ENCODE data around the gene PNMT.

PNMT gene

GRCh38 chr17:39665642-39666224, 2.5 kb upstream of the PNMT start (continued):
- TF ChIP-seq ZNF776 (tag by site-specific recombination; IDR thresholded peaks at IDR 0.05; ENCODE audit: borderline replicate concordance) (no peak), ZIC2 (tag by site-specific recombination; IDR thresholded peaks at IDR 0.05) (peak; percentile 95), TSHZ1 (tag by site-specific recombination; IDR thresholded peaks at IDR 0.05; ENCODE audit: borderline replicate concordance) (no peak), WT1 (tag by site-specific recombination; IDR thresholded peaks at IDR 0.05) (no peak), YY1 (tag by site-specific recombination; IDR thresholded peaks at IDR 0.05) (no peak), ZXDB (tag by site-specific recombination; IDR thresholded peaks at IDR 0.05) (no peak), ZNF114 (tag by site-specific recombination; IDR thresholded peaks at IDR 0.05) (no peak), ZNF366 (tag by site-specific recombination; conservative IDR thresholded peaks at IDR 0.05) (no peak)

GRCh38 chr17:39666231-39666600, 2.0 kb upstream of the PNMT start:
- no peaks in the 10 kb centered on the region for H3K9me3 ChIP-seq (ENCODE audit: control insufficient read depth, insufficient read depth, low read depth, low read length)
- no peak overlapping the region for H3K27ac ChIP-seq (ENCODE audit: extremely low read depth, low read depth, low read length)
- peaks cover 0 to 18% of the 10 kb centered on the region in 2 experiments; a peak in 1 of 3 replicates for H3K36me3 ChIP-seq (ENCODE audit: control insufficient read depth in 2 of 2, insufficient read depth in 1 of 2, low read length in 2 of 2)
- peak; percentile 32; the same call in 1 of the 2 replicates for TF ChIP-seq ZNF335 (tag by site-specific recombination; conservative IDR thresholded peaks at IDR 0.05)
- no peak for TF ChIP-seq ZNF701 (tag by site-specific recombination; IDR thresholded peaks at IDR 0.05)
- no peak for TF ChIP-seq ZNF626 (tag by site-specific recombination; IDR thresholded peaks at IDR 0.05)
- TF ChIP-seq ZFP69B (tag by site-specific recombination; IDR thresholded peaks at IDR 0.05), result peak; percentile 56; the same call in 1 of the 2 replicates
- 0 out of 2 replicates have a peak, but pooled peaks have one; percentile 10 for TF ChIP-seq BCL11A (tag by site-specific recombination; IDR thresholded peaks at IDR 0.05; ENCODE audit: low read depth)
- TF ChIP-seq ZNF449 (tag by site-specific recombination; IDR thresholded peaks at IDR 0.05), result no peak
- TF ChIP-seq ZNF341 (tag by site-specific recombination; IDR thresholded peaks at IDR 0.05; ENCODE audit: low read depth), result no peak
- TF ChIP-seq CTCF (tag by site-specific recombination; IDR thresholded peaks at IDR 0.05), result no peak
- 0 out of 2 replicates have a peak, but pooled peaks have one; percentile 34 for TF ChIP-seq ZBTB44 (tag by site-specific recombination; IDR thresholded peaks at IDR 0.05)
- 0 out of 2 replicates have a peak, but pooled peaks have one; percentile 33 for TF ChIP-seq ZBTB8A (tag by site-specific recombination; IDR thresholded peaks at IDR 0.05)
- TF ChIP-seq KLF7 (tag by site-specific recombination; IDR thresholded peaks at IDR 0.05; ENCODE audit: borderline replicate concordance), result no peak
- TF ChIP-seq ZNF670 (tag by site-specific recombination; IDR thresholded peaks at IDR 0.05; ENCODE audit: low read depth), result no peak
- TF ChIP-seq ZNF248 (tag by site-specific recombination; IDR thresholded peaks at IDR 0.05), result no peak
- no peak overlapping the region for H3K4me3 ChIP-seq (ENCODE audit: low read depth, low read length)
- POLR2A ChIA-PET, result interaction anchor here (0.6 to 1.4 kb wide), 5 partner anchors 10 to 98 kb away, joined by 3 to 5 read pairs (median 3); partner anchors contain the start of gene ERBB2
- CTCF ChIA-PET, result interaction anchor here (0.6 to 11.6 kb wide), 9 partner anchors 15 to 139 kb away, joined by 3 to 168 read pairs (median 3); partner anchors contain the start of gene PPP1R1B
- H3K4me1 ChIP-seq (ENCODE audit: control insufficient read depth, insufficient read depth, low read length), result peaks cover 9% of the 10 kb centered on the region
